Measurements from ENCODE around the gene IGHMBP2.

IGHMBP2 gene

DNA sequence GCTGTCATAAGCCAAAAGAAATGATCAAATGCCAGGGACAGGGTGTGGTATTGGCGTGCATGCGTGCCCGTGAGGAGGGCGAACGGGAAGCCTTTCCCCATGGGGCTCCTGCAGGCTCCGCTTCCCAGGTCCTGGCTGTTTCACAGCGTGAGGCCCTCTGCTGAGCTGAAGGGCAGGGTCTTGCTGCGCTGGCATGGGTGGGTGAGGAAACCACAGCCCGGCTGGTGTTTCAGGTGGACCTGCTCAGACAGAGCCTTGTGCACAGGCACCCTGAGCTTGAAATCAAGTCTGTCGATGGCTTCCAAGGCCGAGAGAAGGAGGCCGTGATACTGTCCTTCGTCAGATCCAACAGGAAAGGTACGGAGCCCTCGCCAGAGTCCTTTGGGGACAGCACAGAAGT is 31.4 kb downstream of the IGHMBP2 start:
- H3K27ac ChIP-seq = no peak overlapping the region
- TF ChIP-seq CTCF (conservative IDR thresholded peaks at IDR 0.05) = no peak

GRCh38 chr11:68935516-68936357 is 32.0 kb downstream of the IGHMBP2 start:
- TF ChIP-seq CTCF (conservative IDR thresholded peaks at IDR 0.05) = no peak
- no peak overlapping the region for H3K27ac ChIP-seq

DNA sequence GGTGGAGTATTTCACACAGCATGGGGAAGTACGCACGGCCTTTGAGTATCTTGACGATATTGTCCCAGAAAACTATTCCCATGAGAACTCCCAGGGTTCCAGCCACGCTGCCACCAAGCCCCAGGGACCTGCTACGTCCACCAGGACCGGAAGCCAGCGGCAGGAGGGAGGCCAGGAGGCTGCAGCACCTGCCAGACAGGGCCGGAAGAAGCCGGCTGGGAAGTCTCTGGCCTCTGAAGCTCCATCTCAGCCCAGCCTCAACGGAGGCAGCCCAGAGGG is 32.6 kb downstream of the IGHMBP2 start:
- H3K27ac ChIP-seq = no peak overlapping the region
- no peak for TF ChIP-seq CTCF (conservative IDR thresholded peaks at IDR 0.05)

GRCh38 chr11:68936676-68937620 is 33.3 kb downstream of the IGHMBP2 start:
- H3K27ac ChIP-seq = no peak overlapping the region
- no peak for TF ChIP-seq CTCF (conservative IDR thresholded peaks at IDR 0.05)

DNA sequence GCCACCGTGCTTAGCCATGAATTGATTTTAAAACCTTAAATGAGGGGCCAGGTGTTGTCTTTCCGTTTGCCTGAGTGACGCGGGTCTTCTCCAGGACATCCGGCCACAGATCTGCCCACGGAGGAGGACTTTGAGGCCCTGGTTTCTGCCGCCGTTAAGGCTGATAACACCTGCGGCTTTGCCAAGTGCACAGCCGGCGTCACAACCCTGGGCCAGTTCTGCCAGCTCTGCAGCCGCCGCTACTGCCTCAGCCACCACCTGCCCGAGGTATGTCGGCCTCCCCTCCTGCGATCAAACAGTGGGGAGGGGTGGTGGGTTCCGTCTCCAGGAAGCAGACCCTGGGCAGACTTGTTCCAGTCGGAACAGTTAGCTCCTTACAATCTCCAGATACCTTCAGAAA is 34.4 kb downstream of the IGHMBP2 start:
- no peak for TF ChIP-seq CTCF (conservative IDR thresholded peaks at IDR 0.05)
- H3K27ac ChIP-seq = no peak overlapping the region

- H3K27ac ChIP-seq = no peak overlapping the region
- no peak for TF ChIP-seq CTCF (conservative IDR thresholded peaks at IDR 0.05)
These were observed 35.3 kb downstream of the IGHMBP2 start for GRCh38 chr11:68938816-68939582.

Data from VCaP (cell line).